BE2C (cell line): Measurements from ENCODE around the gene EXOC6B.
"Not testable (repeated sequence)": the region's sequence is repeated elsewhere in the genome, so short reads cannot be mapped to it uniquely, and the experiment has no call there.

Experiments used
- DNase-seq: peaks from one replicate; pipeline ENCODE4 v3.0.0-alpha.2; 2020
- H3K27me3 ChIP-seq: fragments of 250-450 bp; sonication (Bioruptor Pico); 2 replicates; pipeline ENCODE4 v1.5.1; 2020; ENCODE audit warnings: mild to moderate bottlenecking
- H3K36me3 ChIP-seq: fragments of 250-450 bp; sonication (Bioruptor Pico); 2 replicates; pipeline ENCODE4 v1.5.1; 2020; ENCODE audit warnings: mild to moderate bottlenecking
- H3K4me1 ChIP-seq: fragments of 250-450 bp; sonication (Bioruptor Pico); 2 replicates; pipeline ENCODE4 v1.5.1; 2020
- H3K4me3 ChIP-seq: 2 replicates; pipeline ENCODE4 v1.5.1; 2011; ENCODE audit warnings: low read depth, low read length
- H3K9me3 ChIP-seq: fragments of 250-450 bp; sonication (Bioruptor Pico); 2 replicates; pipeline ENCODE4 v1.5.1; 2020
- CTCF ChIP-seq: IDR thresholded peaks from 2 replicates; pipeline ENCODE4 v1.5.1; 2012; ENCODE audit warnings: mild to moderate bottlenecking, low read depth, low read length

Gene EXOC6B

GRCh38 chr2:72438364-72438763 lies 387.5 kb downstream of the EXOC6B start:
- DNase-seq, result no peak
- no peaks in the 10 kb centered on the region for H3K36me3 ChIP-seq
- H3K4me1 ChIP-seq, result no peaks in the 10 kb centered on the region
- no peaks in the 10 kb centered on the region for H3K9me3 ChIP-seq
- no peak for TF ChIP-seq CTCF
- no peaks in the 10 kb centered on the region for H3K27me3 ChIP-seq
- no peak overlapping the region for H3K4me3 ChIP-seq

- H3K4me3 ChIP-seq, result no peak overlapping the region
- no peak for TF ChIP-seq CTCF
- no peaks in the 10 kb centered on the region for H3K36me3 ChIP-seq
- H3K4me1 ChIP-seq, result no peaks in the 10 kb centered on the region
- no peaks in the 10 kb centered on the region for H3K9me3 ChIP-seq
- H3K27me3 ChIP-seq, result no peaks in the 10 kb centered on the region
- no peak for DNase-seq
Measured at GRCh38 chr2:72431737-72432136, 394.1 kb downstream of the EXOC6B start.

GRCh38 chr2:72427022-72427861 lies 398.6 kb downstream of the EXOC6B start:
- TF ChIP-seq CTCF, result no peak
- Histone ChIP-seq H3K9me3 (no peaks in the 10 kb centered on the region), H3K27me3 (no peaks in the 10 kb centered on the region), H3K36me3 (no peaks in the 10 kb centered on the region), H3K4me1 (no peaks in the 10 kb centered on the region), H3K4me3 (no peak overlapping the region)
- no peak for DNase-seq

GRCh38 chr2:72425996-72426395 lies 399.8 kb downstream of the EXOC6B start:
- DNase-seq, result no peak
- TF ChIP-seq CTCF, result no peak
- Histone ChIP-seq H3K36me3 (no peaks in the 10 kb centered on the region), H3K4me3 (no peak overlapping the region), H3K4me1 (no peaks in the 10 kb centered on the region), H3K27me3 (no peaks in the 10 kb centered on the region), H3K9me3 (no peaks in the 10 kb centered on the region)

- TF ChIP-seq CTCF, result no peak
Measured at GRCh38 chr2:72423756-72424155, 402.1 kb downstream of the EXOC6B start.

GRCh38 chr2:72421771-72422379 lies 404.0 kb downstream of the EXOC6B start:
- H3K36me3 ChIP-seq, H3K4me3 ChIP-seq, DNase-seq, H3K27me3 ChIP-seq, H3K4me1 ChIP-seq, H3K9me3 ChIP-seq: not testable (repeated sequence)

More at GRCh38 chr2:72423756-72424155, 402.1 kb downstream of the EXOC6B start:
- Histone ChIP-seq H3K27me3 (no peaks in the 10 kb centered on the region), H3K36me3 (no peaks in the 10 kb centered on the region), H3K4me3 (no peak overlapping the region), H3K4me1 (no peaks in the 10 kb centered on the region), H3K9me3 (no peaks in the 10 kb centered on the region)
- no peak for DNase-seq
